GM23338 (cell line): ENCODE results near the gene NMRK2. TPM values are rescaled to one million over a fixed set of nuclear protein-coding genes. Genes with fewer than 3 reads are reported as not detected.

ENCODE experiments used
- ATAC-seq: fragments of 200-7000 bp; cut with Tn5 transposase; 3 replicates; pipeline ENCODE4 v1.9.1; 2020
- DNase-seq: peaks from one replicate; pipeline ENCODE4 v3.0.0-alpha.2; 2015; ENCODE audit warnings: low spot score
- H2AFZ ChIP-seq: fragments of 200-600 bp; sonication (generic); 2 replicates; pipeline ENCODE4 v1.8.0; 2016; ENCODE audit warnings: antibody characterized with exemption, mild to moderate bottlenecking, moderate library complexity
- H3F3A ChIP-seq: fragments of 200-600 bp; sonication (generic); replicated peaks from 2 replicates; pipeline ENCODE4 v1.8.0; 2017; ENCODE audit warnings: antibody characterized with exemption, mixed run types, low read depth
- H3K27ac ChIP-seq: fragments of 200-600 bp; sonication (generic); 2 replicates; pipeline ENCODE4 v1.6.1; 2016; ENCODE audit warnings: low read depth
- H3K27me3 ChIP-seq: fragments of 200-600 bp; sonication (generic); 2 replicates; pipeline ENCODE4 v1.8.0; 2016; ENCODE audit warnings: mild to moderate bottlenecking, mixed run types, moderate library complexity; ENCODE audit not compliant: insufficient read depth
- H3K36me3 ChIP-seq: fragments of 200-600 bp; sonication (generic); 2 replicates; pipeline ENCODE4 v1.8.0; 2016; ENCODE audit warnings: mild to moderate bottlenecking; ENCODE audit not compliant: insufficient read depth
- H3K4me1 ChIP-seq: fragments of 200-600 bp; sonication (generic); 2 replicates; pipeline ENCODE4 v1.8.0; 2016; ENCODE audit warnings: mild to moderate bottlenecking, moderate library complexity; ENCODE audit not compliant: insufficient read depth
- H3K4me2 ChIP-seq: fragments of 200-600 bp; sonication (generic); 2 replicates; pipeline ENCODE4 v1.7.1; 2017; ENCODE audit warnings: mixed run types
- H3K4me3 ChIP-seq: fragments of 200-600 bp; sonication (generic); 2 replicates; pipeline ENCODE4 v1.6.1; 2016; ENCODE audit warnings: mixed run types
- H3K79me2 ChIP-seq: fragments of 200-600 bp; sonication (generic); replicated peaks from 2 replicates; pipeline ENCODE4 v1.8.0; 2017; ENCODE audit warnings: mild to moderate bottlenecking; ENCODE audit not compliant: insufficient read depth
- H3K9me2 ChIP-seq: fragments of 200-600 bp; sonication (generic); 2 replicates; pipeline ENCODE4 v1.8.0; 2017; ENCODE audit not compliant: insufficient read depth
- H4K20me1 ChIP-seq: fragments of 200-600 bp; sonication (generic); replicated peaks from 2 replicates; pipeline ENCODE4 v1.8.0; 2017; ENCODE audit warnings: mild to moderate bottlenecking; ENCODE audit not compliant: insufficient read depth
- H3K27ac Mint-ChIP-seq: 2 replicates; pipeline ENCODE4 v1.8.0; 2020; ENCODE audit warnings: inconsistent platforms, mild to moderate bottlenecking, moderate library complexity, mixed read lengths
- H3K27me3 Mint-ChIP-seq: 3 replicates; pipeline ENCODE4 v1.8.0; 2022; ENCODE audit warnings: low read depth, mild to moderate bottlenecking, moderate library complexity, mixed read lengths, inconsistent platforms; ENCODE audit not compliant: insufficient read depth, poor library complexity
- H3K36me3 Mint-ChIP-seq: 3 replicates; pipeline ENCODE4 v1.8.0; 2021; ENCODE audit warnings: low read depth, mild to moderate bottlenecking, inconsistent platforms, moderate library complexity, mixed read lengths
- H3K4me1 Mint-ChIP-seq: 3 replicates; pipeline ENCODE4 v1.8.0; 2020; ENCODE audit warnings: mild to moderate bottlenecking, inconsistent platforms, mixed read lengths
- H3K4me3 Mint-ChIP-seq: 3 replicates; pipeline ENCODE4 v1.8.0; 2021; ENCODE audit warnings: moderate library complexity, mild to moderate bottlenecking, inconsistent platforms, mixed read lengths
- H3K9me3 Mint-ChIP-seq: 3 replicates; pipeline ENCODE4 v1.8.0; 2020; ENCODE audit warnings: moderate library complexity, mild to moderate bottlenecking, inconsistent platforms, mixed read lengths
- CREB1 ChIP-seq: fragments of 250-450 bp; sonication (Bioruptor Pico); IDR thresholded peaks from 2 replicates; pipeline ENCODE4 v1.5.0; 2020; ENCODE audit warnings: low read depth, mild to moderate bottlenecking, moderate library complexity
- EZH2phosphoT487 ChIP-seq: fragments of 200-600 bp; sonication (generic); IDR thresholded peaks from one replicate; pipeline ENCODE4 v1.8.1; 2018; ENCODE audit warnings: antibody characterized with exemption; ENCODE audit not compliant: unreplicated experiment
- JUNB ChIP-seq: IDR thresholded peaks from one replicate; pipeline ENCODE4 v1.6.1; 2016; ENCODE audit warnings: antibody characterized with exemption; ENCODE audit not compliant: unreplicated experiment
- NANOG ChIP-seq: IDR thresholded peaks from 2 replicates; pipeline ENCODE4 v1.6.1; 2016; ENCODE audit warnings: antibody characterized with exemption, borderline replicate concordance
- POLR2AphosphoS5 ChIP-seq: IDR thresholded peaks from 2 replicates; pipeline ENCODE4 v1.6.1; 2016; ENCODE audit warnings: antibody characterized with exemption, low read depth
- ZNF114 ChIP-seq: fragments of 250-450 bp; sonication (Bioruptor Pico); IDR thresholded peaks from 2 replicates; pipeline ENCODE4 v1.5.0; 2020; ENCODE audit warnings: mild to moderate bottlenecking, moderate library complexity
- ZNF331 ChIP-seq: fragments of 250-450 bp; sonication (Bioruptor Pico); IDR thresholded peaks from 2 replicates; pipeline ENCODE4 v1.5.0; 2020; ENCODE audit warnings: low read depth, mild to moderate bottlenecking, moderate library complexity
- ZNF462 ChIP-seq: fragments of 250-450 bp; sonication (Bioruptor Pico); IDR thresholded peaks from 2 replicates; pipeline ENCODE4 v1.5.0; 2020; ENCODE audit warnings: mild to moderate bottlenecking, moderate library complexity
- polyA plus RNA-seq: library from polyadenylated mRNA; unstranded; fragments of >200 nt; fragmentation: Nextera tagmentation; extraction: Ambion mirVana; gene quantifications from 2 replicates; pipeline ENCODE4 v1.2.1, GENCODE V29; 2016
- total RNA-seq: library from RNA; depleted of rRNA; stranded (reverse); fragments of >200 nt; shearing (Covaris generic); gene quantifications from 2 replicates; pipeline ENCODE4 v1.2.3, GENCODE V29; 2014
- TF ChIP-seq, protein P1 (sequence below): IDR thresholded peaks from one replicate; pipeline ENCODE4 v1.6.1; 2018; ENCODE audit warnings: antibody characterized with exemption; ENCODE audit not compliant: unreplicated experiment

Gene NMRK2
- total and polyA plus RNA-seq, 2 experiments from 2014 or later, result 55.9 to 65.3 TPM

DNA sequence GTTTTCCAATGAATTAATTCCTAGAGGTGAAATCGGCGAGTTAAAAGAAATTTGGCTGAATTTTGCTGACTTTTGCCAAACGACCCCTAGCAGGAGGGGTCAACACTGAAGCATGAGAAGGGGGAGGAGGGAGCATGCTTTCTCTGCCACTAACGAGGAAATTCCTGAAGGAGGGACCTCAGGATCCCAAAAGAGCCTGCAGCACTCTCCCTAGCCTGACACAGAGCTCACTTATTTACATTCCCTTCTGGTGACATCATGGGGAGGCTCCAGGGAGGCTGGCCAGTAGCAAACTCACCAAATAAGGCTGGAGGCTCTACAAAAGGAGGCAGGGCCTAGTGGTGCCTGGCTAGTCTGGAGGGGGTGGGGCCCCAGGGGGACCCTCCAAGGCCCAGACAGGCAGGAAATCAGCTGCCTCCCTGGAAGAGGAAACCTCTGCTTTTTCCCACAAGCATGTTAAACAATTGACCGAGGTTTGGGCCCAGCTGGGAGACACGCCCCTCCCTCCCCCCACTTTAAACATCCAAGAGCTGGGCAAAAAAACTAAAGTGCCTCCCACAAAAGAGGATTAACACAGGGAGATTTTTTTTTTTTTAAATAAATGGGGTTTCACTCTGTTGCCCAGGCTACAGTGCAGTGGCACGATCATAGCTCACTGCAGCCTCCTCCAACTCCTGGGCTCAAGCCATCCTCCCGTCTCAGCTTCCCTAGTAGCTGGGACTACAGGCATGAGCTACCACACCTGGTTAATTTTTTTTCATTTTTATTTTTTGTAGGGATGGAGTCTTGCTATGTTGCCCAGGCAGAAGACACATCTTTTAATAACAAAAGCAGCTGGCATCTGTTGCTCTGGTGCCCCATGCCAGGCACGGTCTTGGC, 35.9 kb downstream of the NMRK2 start:
- Histone ChIP-seq H3K27ac (peak overlapping the region; percentile 93), H4K20me1 (peaks cover 33% of the 10 kb centered on the region), H3F3A (peaks cover 40% of the 10 kb centered on the region), H3K27me3 (no peaks in the 10 kb centered on the region), H3K79me2 (peaks cover 50% of the 10 kb centered on the region), H2AFZ (no peak overlapping the region), H3K4me3 (peak overlapping the region; percentile 93; the same call in 1 of the 2 replicates), H3K4me1 (peaks cover 15% of the 10 kb centered on the region), H3K9me2 (no peaks in the 10 kb centered on the region), H3K36me3 (peaks cover 9% of the 10 kb centered on the region; the same call in 1 of the 2 replicates), H3K4me2 (peak overlapping the region; percentile 92; the same call in 1 of the 2 replicates)
- H3K27me3 Mint-ChIP-seq, result peaks cover 29% of the 10 kb centered on the region
- peak overlapping the region; percentile 96 for H3K27ac Mint-ChIP-seq
- peaks cover 58% of the 10 kb centered on the region for H3K36me3 Mint-ChIP-seq
- TF ChIP-seq, protein P1, sequence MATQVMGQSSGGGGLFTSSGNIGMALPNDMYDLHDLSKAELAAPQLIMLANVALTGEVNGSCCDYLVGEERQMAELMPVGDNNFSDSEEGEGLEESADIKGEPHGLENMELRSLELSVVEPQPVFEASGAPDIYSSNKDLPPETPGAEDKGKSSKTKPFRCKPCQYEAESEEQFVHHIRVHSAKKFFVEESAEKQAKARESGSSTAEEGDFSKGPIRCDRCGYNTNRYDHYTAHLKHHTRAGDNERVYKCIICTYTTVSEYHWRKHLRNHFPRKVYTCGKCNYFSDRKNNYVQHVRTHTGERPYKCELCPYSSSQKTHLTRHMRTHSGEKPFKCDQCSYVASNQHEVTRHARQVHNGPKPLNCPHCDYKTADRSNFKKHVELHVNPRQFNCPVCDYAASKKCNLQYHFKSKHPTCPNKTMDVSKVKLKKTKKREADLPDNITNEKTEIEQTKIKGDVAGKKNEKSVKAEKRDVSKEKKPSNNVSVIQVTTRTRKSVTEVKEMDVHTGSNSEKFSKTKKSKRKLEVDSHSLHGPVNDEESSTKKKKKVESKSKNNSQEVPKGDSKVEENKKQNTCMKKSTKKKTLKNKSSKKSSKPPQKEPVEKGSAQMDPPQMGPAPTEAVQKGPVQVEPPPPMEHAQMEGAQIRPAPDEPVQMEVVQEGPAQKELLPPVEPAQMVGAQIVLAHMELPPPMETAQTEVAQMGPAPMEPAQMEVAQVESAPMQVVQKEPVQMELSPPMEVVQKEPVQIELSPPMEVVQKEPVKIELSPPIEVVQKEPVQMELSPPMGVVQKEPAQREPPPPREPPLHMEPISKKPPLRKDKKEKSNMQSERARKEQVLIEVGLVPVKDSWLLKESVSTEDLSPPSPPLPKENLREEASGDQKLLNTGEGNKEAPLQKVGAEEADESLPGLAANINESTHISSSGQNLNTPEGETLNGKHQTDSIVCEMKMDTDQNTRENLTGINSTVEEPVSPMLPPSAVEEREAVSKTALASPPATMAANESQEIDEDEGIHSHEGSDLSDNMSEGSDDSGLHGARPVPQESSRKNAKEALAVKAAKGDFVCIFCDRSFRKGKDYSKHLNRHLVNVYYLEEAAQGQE, result no peak
- TF ChIP-seq ZNF331 (CRISPR knock-in tag) (no peak), NANOG (no peak), CREB1 (CRISPR knock-in tag) (peak; percentile 85), JUNB (no peak)
- no peaks in the 10 kb centered on the region; the same call in 2 of the 3 replicates for H3K9me3 Mint-ChIP-seq
- DNase-seq (peak; percentile 97), ATAC-seq (peak; percentile 53)
- H3K4me1 Mint-ChIP-seq, result peaks cover 28% of the 10 kb centered on the region
- H3K4me3 Mint-ChIP-seq, result peak overlapping the region; percentile 94

DNA sequence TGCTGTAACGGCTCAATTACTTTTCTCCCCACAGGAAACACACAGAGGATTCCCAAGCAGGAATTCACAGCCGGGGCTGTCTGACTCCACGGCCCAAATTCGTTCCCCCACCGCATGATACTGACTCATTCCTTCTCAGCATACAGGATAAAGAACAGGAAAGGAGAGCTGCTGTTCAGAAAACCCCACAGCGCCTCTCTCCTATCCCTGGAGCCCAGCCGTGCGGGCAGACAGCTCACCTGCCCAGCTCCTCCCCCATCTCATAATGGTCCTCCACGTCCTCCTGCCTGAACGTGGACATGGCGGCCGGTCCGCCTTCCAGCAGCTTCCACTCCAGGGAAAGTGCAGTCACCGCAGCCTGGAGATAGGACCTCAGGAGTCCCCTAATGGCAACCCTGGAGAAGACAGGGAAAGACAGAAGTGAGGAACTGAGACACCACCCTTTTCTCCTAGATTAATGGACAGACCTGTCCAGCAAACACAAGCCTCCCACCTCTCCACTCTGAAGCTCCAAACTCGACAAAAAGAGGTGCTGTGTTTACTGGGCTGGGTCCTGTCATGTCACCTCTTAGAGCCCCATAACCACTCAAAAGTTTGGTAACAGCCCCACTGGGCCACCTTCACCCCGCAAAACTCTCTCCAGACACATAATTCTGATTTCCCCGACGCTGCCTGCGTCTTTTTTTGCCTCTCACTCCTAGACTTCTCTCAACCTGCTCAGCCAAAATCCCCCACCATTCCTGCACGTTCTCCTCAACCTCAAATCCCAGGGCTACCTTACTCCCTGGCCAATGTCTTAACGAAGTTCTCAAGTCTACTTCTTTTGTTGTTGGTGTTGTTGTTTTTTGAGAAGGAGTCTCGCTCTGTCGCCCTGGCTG, 36.8 kb downstream of the NMRK2 start:
- peaks cover 55% of the 10 kb centered on the region for H3K36me3 Mint-ChIP-seq
- Histone ChIP-seq H3K27ac (peak overlapping the region; percentile 93), H3K4me3 (peak overlapping the region; percentile 93), H3K36me3 (peaks cover 9% of the 10 kb centered on the region; the same call in 1 of the 2 replicates), H3K27me3 (no peaks in the 10 kb centered on the region), H2AFZ (no peak overlapping the region), H4K20me1 (peaks cover 33% of the 10 kb centered on the region), H3K4me1 (peaks cover 15% of the 10 kb centered on the region), H3K4me2 (peak overlapping the region; percentile 92), H3K9me2 (no peaks in the 10 kb centered on the region), H3F3A (peaks cover 40% of the 10 kb centered on the region), H3K79me2 (peaks cover 50% of the 10 kb centered on the region)
- peak overlapping the region; percentile 94 for H3K4me3 Mint-ChIP-seq
- peak; percentile 62 for DNase-seq
- H3K9me3 Mint-ChIP-seq, result no peaks in the 10 kb centered on the region; the same call in 2 of the 3 replicates
- ATAC-seq, result peak; percentile 1; the same call in 2 of the 3 replicates
- H3K4me1 Mint-ChIP-seq, result peaks cover 28% of the 10 kb centered on the region
- peaks cover 26% of the 10 kb centered on the region for H3K27me3 Mint-ChIP-seq
- H3K27ac Mint-ChIP-seq, result peak overlapping the region; percentile 96
- TF ChIP-seq EZH2phosphoT487, result no peak
- no peak for TF ChIP-seq ZNF462 (CRISPR knock-in tag)
- no peak for TF ChIP-seq POLR2AphosphoS5
- TF ChIP-seq ZNF114, result no peak
